Kidney tubule cell (primary cell): Measurements from ENCODE around the gene TMEM132A.

Source experiments
- DNase-seq: peaks from one replicate; pipeline ENCODE4 v3.0.0-alpha.2; 2018; ENCODE audit warnings: low spot score

TMEM132A gene

GRCh38 chr11:60923326-60923725, 934 bp upstream of the TMEM132A start:
- no peak for DNase-seq

DNA sequence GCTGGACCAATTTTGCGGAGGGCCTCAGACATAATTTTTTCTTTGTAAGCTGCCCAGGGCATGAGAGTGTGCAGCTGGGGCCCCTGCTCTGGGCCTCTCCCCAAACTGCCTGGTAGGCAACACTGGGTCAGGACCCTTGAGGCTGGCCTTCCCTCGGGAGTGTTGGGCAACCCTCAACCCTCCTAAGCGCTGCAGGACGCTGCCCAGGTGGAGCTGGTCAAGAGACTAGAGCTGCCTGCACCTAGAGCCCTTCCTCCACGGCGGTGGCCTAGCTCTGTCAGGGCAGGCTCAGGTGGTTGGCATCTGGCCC, 505 bp upstream of the TMEM132A start:
- DNase-seq: no peak

DNA sequence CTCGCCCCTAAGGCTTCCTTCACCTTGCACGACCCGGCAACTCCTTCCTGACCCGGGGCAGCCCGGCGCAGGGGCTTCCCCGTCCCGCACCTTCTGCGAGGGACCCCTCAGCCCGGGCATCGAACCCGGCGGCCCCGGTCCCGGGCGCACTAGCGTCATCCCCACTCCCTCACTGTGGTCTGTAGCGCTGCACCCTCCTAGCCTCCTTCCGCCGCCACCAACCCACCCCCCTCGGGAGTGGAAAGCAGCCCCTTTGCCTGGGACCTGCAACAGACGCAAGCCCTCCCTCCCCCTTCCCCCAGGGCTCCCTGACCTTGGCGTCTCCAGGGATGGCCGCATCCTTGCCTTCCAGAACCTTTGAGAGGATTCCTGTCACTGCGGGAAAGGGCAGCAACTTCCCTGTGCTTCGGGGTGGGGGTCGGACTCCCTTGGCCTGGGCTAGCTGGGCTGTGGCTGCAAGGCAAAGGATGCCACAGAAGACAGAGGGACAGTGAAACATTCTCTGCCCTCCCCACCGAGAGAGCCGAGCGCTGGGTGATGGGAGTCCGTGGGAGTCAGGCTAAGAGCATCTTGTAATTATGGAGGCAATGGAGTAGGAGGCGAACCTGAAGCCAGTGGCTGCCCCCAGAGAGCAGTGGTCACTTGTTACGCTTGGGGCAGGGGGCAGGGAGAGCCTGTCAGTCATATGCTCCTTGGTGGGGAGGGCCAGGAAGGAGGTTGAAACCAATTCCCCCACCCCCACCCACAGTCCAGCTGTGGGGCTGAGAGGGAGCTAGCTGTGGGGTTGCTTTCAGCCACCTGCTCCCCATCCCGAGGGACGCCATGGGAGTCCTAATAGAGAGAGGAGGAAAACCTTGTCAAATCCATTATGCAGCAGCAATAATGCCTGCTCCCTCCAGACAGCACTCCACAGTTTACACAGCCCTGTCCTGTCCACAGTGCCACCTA, 920 bp downstream of the TMEM132A start:
- DNase-seq: peak; percentile 12

GRCh38 chr11:60925868-60926267, 1.6 kb downstream of the TMEM132A start:
- DNase-seq: peak; percentile 97

- DNase-seq: no peak
These were observed 2.2 kb downstream of the TMEM132A start for GRCh38 chr11:60926500-60926899.

DNA sequence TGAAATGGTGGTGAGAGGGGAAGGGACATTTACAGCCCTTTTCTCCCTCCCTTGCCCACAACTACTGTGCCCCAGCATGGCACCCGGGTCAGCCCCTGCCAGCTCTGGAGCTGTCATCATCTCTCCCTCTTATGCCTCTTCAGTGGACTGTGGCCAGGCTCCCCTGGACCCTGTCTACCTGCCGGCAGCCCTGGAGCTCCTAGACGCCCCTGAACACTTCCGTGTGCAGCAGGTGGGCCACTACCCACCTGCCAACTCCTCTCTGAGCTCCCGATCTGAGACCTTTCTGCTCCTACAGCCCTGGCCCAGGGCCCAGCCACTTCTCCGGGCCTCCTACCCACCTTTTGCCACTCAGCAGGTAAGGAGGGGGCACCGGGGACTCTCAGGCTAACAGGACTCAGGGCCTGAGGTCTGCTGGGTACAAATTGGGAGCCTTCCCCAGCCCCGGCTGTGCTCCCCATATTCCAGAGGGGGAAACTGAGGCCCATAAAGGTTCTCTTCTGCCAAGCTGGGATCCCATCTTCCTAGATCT, 2.9 kb downstream of the TMEM132A start:
- no peak for DNase-seq

DNA sequence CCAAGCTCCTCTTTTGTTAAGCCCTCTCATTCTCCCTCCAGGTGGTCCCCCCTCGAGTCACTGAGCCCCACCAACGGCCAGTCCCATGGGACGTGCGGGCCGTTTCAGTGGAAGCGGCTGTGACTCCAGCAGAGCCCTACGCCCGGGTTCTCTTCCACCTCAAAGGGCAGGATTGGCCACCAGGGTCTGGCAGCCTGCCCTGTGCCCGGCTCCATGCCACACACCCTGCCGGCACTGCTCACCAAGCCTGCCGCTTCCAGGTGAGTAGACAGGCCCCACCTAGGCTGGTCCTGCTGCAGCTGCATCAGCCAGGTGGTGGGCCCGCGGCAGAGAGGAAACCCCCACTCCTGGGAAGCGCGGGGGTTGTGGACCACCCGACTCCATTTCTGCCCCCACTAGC, 3.3 kb downstream of the TMEM132A start:
- DNase-seq: no peak

GRCh38 chr11:60928563-60929001, 4.3 kb downstream of the TMEM132A start:
- DNase-seq: no peak

GRCh38 chr11:60929764-60930163, 5.5 kb downstream of the TMEM132A start:
- no peak for DNase-seq

- no peak for DNase-seq
These were observed 6.1 kb downstream of the TMEM132A start for GRCh38 chr11:60930394-60930793.

DNA sequence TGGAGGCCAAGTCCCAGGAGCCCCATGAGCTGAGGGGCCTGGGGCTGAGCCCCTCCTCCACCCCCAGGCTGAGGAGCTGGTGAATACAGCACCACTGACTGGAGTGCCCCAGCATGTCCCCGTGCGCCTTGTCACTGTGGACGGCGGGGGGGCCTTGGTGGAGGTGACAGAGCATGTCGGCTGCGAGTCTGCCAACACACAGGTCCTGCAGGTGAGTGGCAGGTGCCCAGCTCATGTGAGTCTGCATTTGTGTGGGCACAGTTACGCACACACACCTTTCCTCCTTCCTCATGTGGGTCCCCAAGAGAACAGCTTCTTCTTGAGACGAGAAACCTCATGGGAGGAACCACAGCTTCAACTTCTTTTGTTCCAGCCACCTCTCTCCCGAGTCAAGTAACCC, 7.7 kb downstream of the TMEM132A start:
- DNase-seq: no peak

DNA sequence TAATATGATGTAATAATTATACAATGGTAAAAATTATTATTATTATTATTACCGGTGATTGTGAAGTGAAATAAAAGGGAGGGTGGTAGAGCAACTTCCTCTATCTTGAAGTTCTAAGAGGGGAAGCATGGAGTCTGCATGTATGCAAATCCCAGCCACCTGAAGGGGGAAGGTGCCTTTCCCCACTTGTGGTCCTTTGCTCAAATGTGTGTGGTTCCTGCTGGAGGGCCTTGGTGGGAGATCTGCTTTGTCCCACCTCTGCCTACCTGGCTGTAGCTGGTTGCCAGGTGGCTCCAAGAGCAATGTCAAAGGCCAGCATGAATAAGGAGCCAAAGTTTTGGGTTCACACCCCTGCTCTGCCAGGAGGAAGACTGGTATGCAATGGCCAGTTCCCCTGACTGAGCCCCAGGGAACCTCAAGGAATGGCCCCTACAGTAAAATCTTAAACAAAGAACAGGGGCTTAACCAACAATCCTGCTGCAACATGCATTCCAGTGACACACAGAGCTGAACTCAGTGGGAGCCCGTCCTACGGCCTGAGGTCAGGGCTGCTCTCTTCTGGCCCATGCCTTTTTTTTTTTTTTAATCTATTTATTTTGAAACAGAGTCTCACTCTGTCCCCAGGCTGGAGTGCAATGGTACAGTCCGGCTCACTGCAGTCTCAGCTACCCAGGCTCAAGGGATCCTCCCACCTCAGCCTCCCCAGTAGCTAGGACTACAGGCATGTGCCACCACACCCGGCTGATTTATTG, 8.5 kb downstream of the TMEM132A start:
- DNase-seq: no peak

DNA sequence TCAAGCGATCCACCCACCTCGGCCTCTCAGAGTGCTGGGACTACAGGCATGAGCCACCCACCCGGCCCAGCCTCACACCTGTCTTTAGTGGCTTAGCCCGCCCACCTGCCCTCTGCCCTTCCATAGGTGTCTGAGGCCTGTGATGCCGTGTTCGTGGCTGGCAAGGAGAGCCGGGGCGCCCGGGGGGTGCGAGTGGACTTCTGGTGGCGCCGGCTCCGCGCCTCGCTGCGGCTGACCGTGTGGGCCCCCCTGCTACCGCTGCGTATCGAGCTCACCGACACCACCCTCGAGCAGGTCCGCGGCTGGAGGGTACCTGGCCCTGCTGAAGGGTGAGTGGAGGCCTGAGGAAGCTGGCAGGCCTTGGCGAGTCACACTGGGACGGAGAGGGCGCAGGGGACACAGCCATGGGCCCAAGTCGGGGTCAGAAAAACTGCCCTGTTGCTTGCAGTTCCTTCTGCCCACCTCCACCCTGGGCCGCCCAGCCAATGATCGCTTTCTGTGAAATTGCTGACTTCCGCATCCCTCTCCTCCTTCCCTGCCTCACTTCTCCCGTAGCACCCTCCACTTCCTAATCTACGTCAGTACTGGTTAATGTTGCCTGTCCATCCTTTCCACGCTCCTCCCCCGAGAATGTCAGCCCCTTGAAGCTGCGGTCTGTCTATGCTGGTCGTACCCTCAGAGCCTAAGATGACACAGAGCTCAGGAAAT, 9.3 kb downstream of the TMEM132A start:
- DNase-seq: no peak

GRCh38 chr11:60934124-60934789, 10.0 kb downstream of the TMEM132A start:
- DNase-seq: no peak

GRCh38 chr11:60934790-60935605, 10.7 kb downstream of the TMEM132A start:
- no peak for DNase-seq

GRCh38 chr11:60935676-60936442, 11.6 kb downstream of the TMEM132A start:
- DNase-seq: no peak

DNA sequence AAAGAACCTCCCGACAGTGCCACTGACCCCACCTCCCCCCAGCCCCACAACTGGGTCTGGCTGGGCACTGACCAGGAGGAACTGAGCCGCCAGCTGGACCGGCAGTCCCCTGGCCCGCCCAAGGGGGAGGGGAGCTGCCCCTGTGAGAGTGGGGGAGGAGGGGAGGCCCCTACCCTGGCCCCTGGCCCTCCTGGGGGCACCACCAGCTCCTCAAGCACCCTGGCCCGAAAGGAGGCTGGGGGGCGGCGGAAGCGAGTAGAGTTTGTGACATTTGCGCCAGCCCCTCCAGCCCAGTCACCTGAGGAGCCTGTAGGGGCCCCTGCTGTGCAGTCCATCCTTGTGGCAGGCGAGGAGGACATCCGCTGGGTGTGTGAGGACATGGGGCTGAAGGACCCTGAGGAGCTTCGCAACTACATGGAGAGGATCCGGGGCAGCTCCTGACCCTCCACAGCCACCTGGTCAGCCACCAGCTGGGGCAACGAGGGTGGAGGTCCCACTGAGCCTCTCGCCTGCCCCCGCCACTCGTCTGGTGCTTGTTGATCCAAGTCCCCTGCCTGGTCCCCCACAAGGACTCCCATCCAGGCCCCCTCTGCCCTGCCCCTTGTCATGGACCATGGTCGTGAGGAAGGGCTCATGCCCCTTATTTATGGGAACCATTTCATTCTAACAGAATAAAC, 12.3 kb downstream of the TMEM132A start:
- no peak for DNase-seq

DNA sequence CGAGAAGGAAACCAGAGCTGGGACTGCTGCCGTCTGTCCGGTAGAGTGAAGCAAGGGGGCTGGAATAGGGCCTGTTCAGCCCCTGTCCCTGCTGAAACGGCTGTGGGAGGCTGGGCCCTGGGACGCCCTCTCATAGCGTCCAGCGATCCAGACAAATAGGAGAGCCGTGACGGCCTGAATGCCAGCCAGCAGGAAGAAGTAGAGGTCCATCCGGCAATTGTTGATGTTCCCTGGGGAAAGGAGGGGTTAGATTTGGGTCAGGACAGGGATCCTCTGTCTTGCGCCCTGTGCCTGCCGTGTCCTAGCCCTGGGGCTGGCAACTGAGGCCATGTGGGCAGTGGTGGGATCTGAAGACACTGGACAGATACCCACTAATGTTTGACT, 12.9 kb downstream of the TMEM132A start:
- no peak for DNase-seq

DNA sequence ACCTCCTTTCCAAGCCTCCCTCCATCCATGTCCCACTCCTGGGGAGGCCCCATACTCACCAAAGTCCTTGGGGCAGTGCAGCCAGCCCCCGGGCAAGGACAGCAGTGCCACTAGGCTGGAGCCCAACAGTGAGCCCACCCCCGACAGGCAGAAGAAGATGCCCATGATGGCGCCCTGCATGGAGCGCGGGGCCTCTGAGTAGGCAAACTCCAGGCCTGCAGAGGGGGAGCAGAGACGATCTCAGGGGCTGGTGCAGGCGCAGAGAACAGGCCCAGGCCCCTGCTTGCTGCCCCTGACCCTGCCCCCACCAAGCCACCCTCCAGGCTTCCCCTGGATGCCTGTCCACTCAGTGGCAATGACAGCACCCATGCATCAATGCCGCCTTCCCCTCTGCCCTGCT, 13.6 kb downstream of the TMEM132A start:
- no peak for DNase-seq

- no peak for DNase-seq
These were observed 14.2 kb downstream of the TMEM132A start for GRCh38 chr11:60938500-60938899.
